Loucy (cell line): ENCODE data around the gene RACK1.

Source experiments
- H2AFZ ChIP-seq: fragments of 200-600 bp; sonication (generic); 2 replicates; pipeline ENCODE4 v1.6.0; 2016; ENCODE audit warnings: antibody characterized with exemption, mild to moderate bottlenecking, low read length, moderate library complexity
- H3F3A ChIP-seq: fragments of 200-600 bp; 2 replicates; pipeline ENCODE4 v1.6.0; 2016; ENCODE audit warnings: antibody characterized with exemption, low read depth, mild to moderate bottlenecking
- H3K27me3 ChIP-seq: fragments of 200-600 bp; sonication (generic); 2 replicates; pipeline ENCODE4 v1.6.1; 2014; ENCODE audit warnings: low read length, mild to moderate bottlenecking; ENCODE audit not compliant: insufficient read depth, poor library complexity, severe bottlenecking
- H3K36me3 ChIP-seq: fragments of 200-600 bp; sonication (generic); 2 replicates; pipeline ENCODE4 v1.6.1; 2016; ENCODE audit warnings: low read length; ENCODE audit not compliant: insufficient read depth
- H3K4me1 ChIP-seq: fragments of 200-600 bp; sonication (generic); 2 replicates; pipeline ENCODE4 v1.5.1; 2014; ENCODE audit warnings: low read length, mild to moderate bottlenecking; ENCODE audit not compliant: insufficient read depth, poor library complexity, severe bottlenecking
- H3K4me2 ChIP-seq: fragments of 200-600 bp; sonication (generic); 2 replicates; pipeline ENCODE4 v1.6.0; 2014; ENCODE audit warnings: antibody characterized with exemption, low read length, low read depth, mild to moderate bottlenecking; ENCODE audit not compliant: poor library complexity, severe bottlenecking
- H3K4me3 ChIP-seq: fragments of 200-600 bp; sonication (generic); 2 replicates; pipeline ENCODE4 v1.5.1; 2014; ENCODE audit warnings: low read length, mild to moderate bottlenecking, mixed read lengths; ENCODE audit not compliant: poor library complexity, severe bottlenecking
- H3K79me2 ChIP-seq: fragments of 200-600 bp; sonication (generic); 2 replicates; pipeline ENCODE4 v1.6.1; 2014; ENCODE audit warnings: low read length; ENCODE audit not compliant: insufficient read depth
- H3K9ac ChIP-seq: fragments of 200-600 bp; sonication (generic); 2 replicates; pipeline ENCODE4 v1.6.0; 2014; ENCODE audit warnings: mild to moderate bottlenecking, low read depth, low read length, moderate library complexity; ENCODE audit not compliant: poor library complexity, severe bottlenecking
- H3K9me2 ChIP-seq: fragments of 200-600 bp; sonication (generic); replicated peaks from 2 replicates; pipeline ENCODE4 v1.6.1; 2016; ENCODE audit warnings: low read depth, low read length, mixed read lengths
- H3K9me3 ChIP-seq: fragments of 200-600 bp; sonication (generic); 2 replicates; pipeline ENCODE4 v1.6.1; 2014; ENCODE audit warnings: mild to moderate bottlenecking, antibody characterized with exemption, low read length, low read depth; ENCODE audit not compliant: insufficient read depth
- H4K20me1 ChIP-seq: fragments of 200-600 bp; sonication (generic); 2 replicates; pipeline ENCODE4 v1.6.0; 2014; ENCODE audit warnings: antibody characterized with exemption, low read length, mild to moderate bottlenecking; ENCODE audit not compliant: insufficient read depth, poor library complexity, severe bottlenecking
- CTCF ChIP-seq: fragments of 200-600 bp; sonication (generic); conservative IDR thresholded peaks from 2 replicates; pipeline ENCODE4 v1.5.1; 2014; ENCODE audit warnings: mild to moderate bottlenecking, antibody characterized with exemption, low read length
- EZH2phosphoT487 ChIP-seq: fragments of 200-600 bp; IDR thresholded peaks from 2 replicates; pipeline ENCODE4 v1.6.1; 2018; ENCODE audit warnings: antibody characterized with exemption, mild to moderate bottlenecking, moderate library complexity, borderline replicate concordance

The RACK1 gene

GRCh38 chr5:181236954-181237641, 6.6 kb downstream of the RACK1 start:
- no peak overlapping the region for H2AFZ ChIP-seq
- peaks cover 12% of the 10 kb centered on the region for H3K4me1 ChIP-seq
- peaks cover 3% of the 10 kb centered on the region; the same call in 1 of the 2 replicates for H3F3A ChIP-seq
- H4K20me1 ChIP-seq, result peaks cover 55% of the 10 kb centered on the region
- H3K36me3 ChIP-seq, result peaks cover 46% of the 10 kb centered on the region; the same call in 1 of the 2 replicates
- H3K9me3 ChIP-seq, result no peaks in the 10 kb centered on the region
- H3K9ac ChIP-seq, result no peak overlapping the region
- H3K4me3 ChIP-seq, result no peak overlapping the region
- H3K27me3 ChIP-seq, result no peaks in the 10 kb centered on the region
- H3K9me2 ChIP-seq, result no peaks in the 10 kb centered on the region
- peaks cover 53% of the 10 kb centered on the region for H3K79me2 ChIP-seq
- peak overlapping the region; percentile 48 for H3K4me2 ChIP-seq
- no peak for TF ChIP-seq CTCF
- TF ChIP-seq EZH2phosphoT487, result no peak

DNA sequence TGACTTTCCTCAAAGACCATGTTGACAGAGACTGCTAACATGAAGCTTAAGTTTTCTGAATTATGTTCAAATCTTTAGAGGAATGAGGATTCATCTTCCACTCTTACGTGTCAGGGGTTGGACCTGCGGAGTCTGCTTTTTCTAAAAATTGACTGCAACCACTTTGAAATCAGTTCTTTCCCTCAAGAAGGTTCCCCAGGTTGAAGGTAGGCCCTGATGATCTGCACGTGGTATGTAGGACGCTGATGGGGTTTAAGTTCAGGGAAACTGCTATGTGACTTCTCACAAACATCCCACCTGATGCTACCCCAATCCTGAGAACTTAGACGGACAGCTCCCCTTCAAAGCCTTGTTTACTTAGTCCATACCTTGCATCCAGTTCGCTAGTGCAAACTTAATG, 7.2 kb downstream of the RACK1 start:
- H4K20me1 ChIP-seq, result peaks cover 49% of the 10 kb centered on the region
- no peak overlapping the region for H2AFZ ChIP-seq
- peaks cover 47% of the 10 kb centered on the region for H3K79me2 ChIP-seq
- H3K4me3 ChIP-seq, result no peak overlapping the region
- H3K9me3 ChIP-seq, result no peaks in the 10 kb centered on the region
- H3K36me3 ChIP-seq, result peaks cover 40% of the 10 kb centered on the region; the same call in 1 of the 2 replicates
- H3F3A ChIP-seq, result no peaks in the 10 kb centered on the region
- peaks cover 12% of the 10 kb centered on the region for H3K4me1 ChIP-seq
- no peak overlapping the region for H3K4me2 ChIP-seq
- no peak overlapping the region for H3K9ac ChIP-seq
- no peaks in the 10 kb centered on the region for H3K9me2 ChIP-seq
- TF ChIP-seq CTCF (no peak), EZH2phosphoT487 (no peak)
- no peaks in the 10 kb centered on the region for H3K27me3 ChIP-seq

DNA sequence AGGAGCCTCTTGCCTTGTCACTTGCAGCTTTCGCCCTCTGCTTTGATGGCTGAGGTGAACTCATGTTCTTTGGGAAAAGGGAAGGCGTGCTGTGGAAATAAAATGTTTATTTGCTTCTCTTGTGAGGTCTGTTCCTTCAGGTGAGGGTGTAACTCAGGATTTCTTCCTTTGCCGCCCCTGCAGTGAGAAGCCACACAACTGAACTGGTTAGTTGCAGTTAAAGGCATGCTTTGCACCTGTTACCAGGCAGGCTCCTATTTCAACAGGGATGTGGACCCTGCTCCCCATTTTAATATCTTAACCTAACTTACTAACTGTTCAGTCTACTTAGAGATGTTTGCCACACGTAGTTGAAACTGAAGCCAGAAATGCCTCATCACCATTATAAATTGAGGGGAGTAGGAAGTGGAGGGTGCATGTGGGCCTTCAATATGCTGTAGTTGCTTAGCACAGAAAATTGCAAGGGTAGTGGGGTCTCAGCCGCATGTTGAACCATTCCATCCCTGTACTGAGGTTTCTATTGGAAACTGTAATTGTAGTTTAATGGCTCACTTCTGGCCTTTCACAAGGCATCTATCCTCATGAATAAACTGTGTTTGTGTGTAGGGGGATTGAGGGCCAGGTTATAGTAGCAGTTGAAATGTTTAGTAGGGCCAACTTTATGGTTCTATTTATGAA, 7.9 kb downstream of the RACK1 start:
- no peak overlapping the region for H2AFZ ChIP-seq
- H3K4me3 ChIP-seq, result no peak overlapping the region
- no peak overlapping the region for H3K9ac ChIP-seq
- no peaks in the 10 kb centered on the region for H3K9me2 ChIP-seq
- peaks cover 45% of the 10 kb centered on the region for H4K20me1 ChIP-seq
- peaks cover 39% of the 10 kb centered on the region; the same call in 1 of the 2 replicates for H3K36me3 ChIP-seq
- TF ChIP-seq CTCF, result no peak
- TF ChIP-seq EZH2phosphoT487, result no peak
- peaks cover 12% of the 10 kb centered on the region for H3K4me1 ChIP-seq
- peaks cover 41% of the 10 kb centered on the region for H3K79me2 ChIP-seq
- no peaks in the 10 kb centered on the region for H3K27me3 ChIP-seq
- no peaks in the 10 kb centered on the region for H3F3A ChIP-seq
- H3K9me3 ChIP-seq, result no peaks in the 10 kb centered on the region
- H3K4me2 ChIP-seq, result no peak overlapping the region
